Measurements from ENCODE around the gene PARVA.
A peak's percentile ranks its signal among the peaks of the same experiment; 100 is the strongest.

The PARVA gene

DNA sequence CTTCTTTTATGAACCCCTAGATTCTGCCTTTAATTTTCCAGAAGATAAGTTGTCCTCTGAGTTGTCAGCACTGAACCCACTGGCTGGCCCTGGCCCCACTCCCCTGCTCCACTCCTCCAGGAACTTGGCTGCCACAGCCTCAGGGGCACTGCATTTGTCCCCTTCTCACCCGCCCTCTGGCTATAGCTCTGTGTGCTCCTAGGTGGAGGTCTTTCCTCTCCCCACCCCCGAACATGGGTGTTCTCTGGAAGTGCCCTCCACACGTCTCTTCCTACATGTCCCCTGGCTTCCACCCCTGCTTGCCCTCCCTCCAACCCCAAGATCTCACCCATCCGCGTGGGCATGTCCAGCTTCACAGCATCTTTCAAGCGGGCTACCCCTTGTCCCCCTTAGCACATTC is 159.2 kb downstream of the PARVA start:
- H3K36me3 ChIP-seq (ENCODE audit: insufficient read depth, low read length) = no peaks in the 10 kb centered on the region
- H3K4me1 ChIP-seq (ENCODE audit: control insufficient read depth, insufficient read depth, low read length, unreplicated experiment) = peaks cover 27% of the 10 kb centered on the region
- no peak overlapping the region for H2AFZ ChIP-seq (ENCODE audit: low read length, unreplicated experiment)
- no peak overlapping the region for H3K4me3 ChIP-seq (ENCODE audit: low read depth, low read length)
- no peaks in the 10 kb centered on the region for H3K79me2 ChIP-seq (ENCODE audit: control insufficient read depth, insufficient read depth, low read length, unreplicated experiment)
- H3K27me3 ChIP-seq (ENCODE audit: insufficient read depth, low read length) = no peaks in the 10 kb centered on the region
- no peak overlapping the region for H3K27ac ChIP-seq (ENCODE audit: low read depth, low read length)

DNA sequence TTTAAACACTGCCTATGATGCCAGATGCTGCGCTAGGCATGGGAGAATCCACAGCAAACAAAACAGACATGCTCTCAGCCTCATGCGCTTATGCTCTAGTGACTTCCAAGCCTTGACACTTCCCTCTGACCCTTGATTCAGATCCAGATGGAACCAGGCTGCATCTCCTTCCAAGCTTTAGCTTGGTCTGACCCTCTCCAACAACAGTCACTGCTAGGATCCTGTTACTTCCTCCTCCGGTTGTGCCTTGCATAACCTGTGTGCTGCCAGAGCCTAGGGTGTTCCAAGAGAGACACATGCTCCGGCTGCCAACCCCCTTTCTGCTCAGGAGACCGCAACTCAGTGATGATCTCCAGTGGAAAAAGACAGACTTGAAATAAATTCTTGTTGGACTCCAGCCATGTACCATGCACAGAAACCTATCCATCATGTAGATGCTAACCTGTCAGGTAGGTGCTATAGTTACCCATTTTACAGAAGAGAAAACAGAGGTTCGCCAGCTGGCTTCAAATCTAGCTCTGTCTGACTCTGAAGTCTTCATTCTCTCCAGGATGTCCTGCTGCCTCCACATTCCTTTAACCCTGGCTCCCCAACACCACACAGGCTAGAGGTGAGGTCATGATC is 160.5 kb downstream of the PARVA start:
- no peak overlapping the region for H3K27ac ChIP-seq (ENCODE audit: low read depth, low read length)
- peaks cover 31% of the 10 kb centered on the region for H3K4me1 ChIP-seq (ENCODE audit: control insufficient read depth, insufficient read depth, low read length, unreplicated experiment)
- no peaks in the 10 kb centered on the region for H3K36me3 ChIP-seq (ENCODE audit: insufficient read depth, low read length)
- no peak overlapping the region for H3K4me3 ChIP-seq (ENCODE audit: low read depth, low read length)
- no peaks in the 10 kb centered on the region for H3K79me2 ChIP-seq (ENCODE audit: control insufficient read depth, insufficient read depth, low read length, unreplicated experiment)
- H3K27me3 ChIP-seq (ENCODE audit: insufficient read depth, low read length) = no peaks in the 10 kb centered on the region
- no peak overlapping the region for H2AFZ ChIP-seq (ENCODE audit: low read length, unreplicated experiment)

DNA sequence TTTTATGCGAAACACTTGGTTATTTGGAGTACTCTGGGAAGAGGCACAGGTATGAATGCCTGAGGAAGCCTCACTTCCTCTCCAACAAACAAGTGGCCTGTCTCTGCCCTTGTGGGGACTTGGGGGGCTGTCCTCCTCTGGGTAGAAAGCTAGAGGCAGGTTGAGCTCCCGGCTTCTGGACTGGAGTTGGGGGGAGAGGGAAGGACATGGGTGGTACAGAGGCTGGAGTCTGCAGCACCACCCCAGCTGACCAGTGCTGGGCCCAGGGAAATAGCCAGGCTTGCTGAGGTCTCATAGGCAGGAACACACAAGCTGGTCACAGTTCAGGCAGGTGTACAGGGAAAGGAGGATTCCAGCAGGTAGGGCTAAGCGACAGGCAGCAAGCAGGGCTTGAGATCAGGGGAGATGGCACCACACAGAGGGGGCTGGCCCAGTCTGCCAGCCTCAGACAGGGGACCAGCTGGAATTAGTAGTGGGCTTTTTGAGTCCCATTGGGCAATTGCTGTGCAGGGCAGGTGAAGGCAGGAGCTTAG is 161.6 kb downstream of the PARVA start:
- no peak overlapping the region for H2AFZ ChIP-seq (ENCODE audit: low read length, unreplicated experiment)
- no peaks in the 10 kb centered on the region for H3K27me3 ChIP-seq (ENCODE audit: insufficient read depth, low read length)
- H3K79me2 ChIP-seq (ENCODE audit: control insufficient read depth, insufficient read depth, low read length, unreplicated experiment) = no peaks in the 10 kb centered on the region
- peak overlapping the region; percentile 86 for H3K27ac ChIP-seq (ENCODE audit: low read depth, low read length)
- H3K36me3 ChIP-seq (ENCODE audit: insufficient read depth, low read length) = no peaks in the 10 kb centered on the region
- peaks cover 38% of the 10 kb centered on the region for H3K4me1 ChIP-seq (ENCODE audit: control insufficient read depth, insufficient read depth, low read length, unreplicated experiment)
- H3K4me3 ChIP-seq (ENCODE audit: low read depth, low read length) = no peak overlapping the region

DNA sequence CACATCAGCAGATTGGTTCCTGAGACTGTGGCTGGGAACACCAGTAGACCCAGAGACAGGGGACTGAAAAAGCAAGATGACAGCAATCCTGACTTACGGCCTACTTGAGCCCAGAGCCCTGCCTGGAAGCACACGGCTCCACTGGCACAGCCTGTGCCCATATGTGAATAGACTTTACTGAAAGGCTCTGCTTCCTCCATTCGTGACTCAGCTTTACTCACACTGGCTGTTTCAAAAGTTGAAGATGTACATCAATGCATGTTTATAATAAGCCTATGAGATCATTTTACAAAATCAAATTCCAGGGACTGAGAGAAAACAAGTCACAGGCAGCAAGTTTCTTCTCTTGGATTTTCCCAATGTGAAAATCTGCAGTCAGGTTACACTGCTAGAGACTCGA is 162.2 kb downstream of the PARVA start:
- Histone ChIP-seq H3K36me3 (ENCODE audit: insufficient read depth, low read length) (no peaks in the 10 kb centered on the region), H3K4me3 (ENCODE audit: low read depth, low read length) (no peak overlapping the region), H3K27me3 (ENCODE audit: insufficient read depth, low read length) (no peaks in the 10 kb centered on the region), H3K79me2 (ENCODE audit: control insufficient read depth, insufficient read depth, low read length, unreplicated experiment) (no peaks in the 10 kb centered on the region), H3K4me1 (ENCODE audit: control insufficient read depth, insufficient read depth, low read length, unreplicated experiment) (peaks cover 41% of the 10 kb centered on the region), H2AFZ (ENCODE audit: low read length, unreplicated experiment) (peak overlapping the region; percentile 48), H3K27ac (ENCODE audit: low read depth, low read length) (peak overlapping the region; percentile 86)

DNA sequence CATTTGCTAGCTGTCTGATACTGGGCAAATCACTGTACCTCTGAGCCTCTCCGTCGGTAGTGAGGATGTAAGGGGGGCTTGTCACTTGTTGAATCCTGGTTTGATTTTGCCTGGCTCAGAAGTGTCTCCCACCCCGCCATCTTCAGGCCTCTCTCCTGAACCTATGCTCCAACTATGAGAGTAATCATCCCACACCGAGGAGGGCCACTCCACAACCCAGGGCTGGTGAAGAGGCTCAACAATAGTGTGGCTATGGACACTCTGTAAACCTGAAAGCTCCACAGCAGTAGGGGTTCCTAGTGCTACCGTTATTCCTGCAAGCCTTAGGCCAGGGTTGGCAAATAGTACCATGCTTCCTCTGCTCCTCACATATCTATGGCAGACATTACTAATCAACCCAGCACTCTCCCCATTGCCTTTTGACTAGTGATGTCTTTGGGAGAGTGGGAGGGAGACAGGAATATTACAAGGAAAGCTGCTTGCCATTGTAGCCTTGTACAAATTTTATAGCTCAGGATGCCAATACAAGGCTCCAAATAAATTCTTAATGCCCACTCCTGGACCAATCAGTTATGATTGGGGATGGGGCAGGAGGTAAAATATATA is 162.8 kb downstream of the PARVA start:
- Histone ChIP-seq H3K27me3 (ENCODE audit: insufficient read depth, low read length) (no peaks in the 10 kb centered on the region), H3K36me3 (ENCODE audit: insufficient read depth, low read length) (no peaks in the 10 kb centered on the region), H3K79me2 (ENCODE audit: control insufficient read depth, insufficient read depth, low read length, unreplicated experiment) (no peaks in the 10 kb centered on the region), H3K27ac (ENCODE audit: low read depth, low read length) (peak overlapping the region; percentile 86), H3K4me3 (ENCODE audit: low read depth, low read length) (no peak overlapping the region; the same call in 1 of the 2 replicates), H3K4me1 (ENCODE audit: control insufficient read depth, insufficient read depth, low read length, unreplicated experiment) (peaks cover 46% of the 10 kb centered on the region), H2AFZ (ENCODE audit: low read length, unreplicated experiment) (peak overlapping the region; percentile 48)

DNA sequence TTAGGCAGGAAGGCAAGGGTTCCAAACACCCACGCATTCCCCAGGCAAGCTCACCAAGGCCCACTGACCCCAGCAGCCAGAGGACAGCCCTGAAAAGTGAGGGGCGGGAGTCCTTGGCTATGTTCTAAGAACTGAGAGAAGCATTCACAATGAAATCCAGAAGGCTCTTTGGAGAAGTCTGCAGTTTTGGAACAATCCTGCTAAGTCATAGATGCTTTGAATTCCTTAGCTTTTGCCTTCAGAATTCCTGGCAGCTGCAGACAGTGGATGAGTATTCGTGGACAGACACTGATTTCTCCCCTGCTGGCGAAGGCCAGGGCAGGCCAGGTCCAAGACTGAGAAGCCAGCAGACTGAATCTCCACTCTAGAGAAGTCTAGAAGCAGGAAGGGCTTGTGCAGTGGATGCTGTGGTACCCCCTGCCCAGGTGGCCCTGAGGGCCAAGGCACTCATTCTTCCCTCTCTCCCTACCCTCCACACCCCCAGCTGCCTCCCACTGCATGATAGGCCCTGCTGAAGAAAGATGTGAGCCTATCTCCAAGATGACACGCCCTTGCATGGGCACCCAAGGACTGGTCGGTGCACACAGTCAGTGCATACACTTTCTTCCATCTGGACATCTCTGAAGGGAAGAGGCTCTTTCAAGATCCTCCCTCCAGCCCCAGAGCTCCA is 163.7 kb downstream of the PARVA start:
- H2AFZ ChIP-seq (ENCODE audit: low read length, unreplicated experiment) = peak overlapping the region; percentile 48
- no peaks in the 10 kb centered on the region for H3K36me3 ChIP-seq (ENCODE audit: insufficient read depth, low read length)
- no peaks in the 10 kb centered on the region for H3K27me3 ChIP-seq (ENCODE audit: insufficient read depth, low read length)
- peak overlapping the region; percentile 86 for H3K27ac ChIP-seq (ENCODE audit: low read depth, low read length)
- H3K4me3 ChIP-seq (ENCODE audit: low read depth, low read length) = no peak overlapping the region; the same call in 1 of the 2 replicates
- peaks cover 46% of the 10 kb centered on the region for H3K4me1 ChIP-seq (ENCODE audit: control insufficient read depth, insufficient read depth, low read length, unreplicated experiment)
- H3K79me2 ChIP-seq (ENCODE audit: control insufficient read depth, insufficient read depth, low read length, unreplicated experiment) = no peaks in the 10 kb centered on the region

DNA sequence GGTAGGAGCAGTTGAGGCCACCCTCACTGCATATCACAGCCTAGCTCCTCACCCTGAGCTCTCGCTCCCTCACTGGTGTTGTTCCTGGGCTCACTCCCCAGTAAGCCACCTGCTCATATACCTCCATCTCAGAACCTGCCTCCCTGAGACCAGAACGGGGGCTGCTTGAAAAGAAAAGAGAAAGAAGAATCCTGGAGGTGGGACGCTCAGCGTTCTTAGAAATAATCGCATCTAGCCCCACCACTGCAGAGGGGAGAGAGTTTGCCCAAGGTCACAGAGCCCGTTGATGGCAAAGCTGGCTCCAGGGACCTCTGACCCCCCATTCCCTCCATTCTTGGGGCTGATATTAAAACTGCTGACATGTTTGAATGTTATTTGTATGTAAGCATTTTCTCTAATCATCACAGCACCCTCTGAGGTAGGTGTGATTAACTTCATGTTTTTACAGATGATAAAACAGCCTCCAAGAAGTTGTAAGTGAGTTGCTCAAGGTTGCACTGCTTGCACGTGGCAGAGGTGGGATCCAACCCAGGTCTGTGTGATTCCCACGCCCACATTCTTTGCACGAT is 164.3 kb downstream of the PARVA start:
- H3K79me2 ChIP-seq (ENCODE audit: control insufficient read depth, insufficient read depth, low read length, unreplicated experiment) = no peaks in the 10 kb centered on the region
- H3K27ac ChIP-seq (ENCODE audit: low read depth, low read length) = no peak overlapping the region; the same call in 1 of the 2 replicates
- H3K27me3 ChIP-seq (ENCODE audit: insufficient read depth, low read length) = no peaks in the 10 kb centered on the region
- H3K4me3 ChIP-seq (ENCODE audit: low read depth, low read length) = no peak overlapping the region
- H3K36me3 ChIP-seq (ENCODE audit: insufficient read depth, low read length) = no peaks in the 10 kb centered on the region
- peaks cover 46% of the 10 kb centered on the region for H3K4me1 ChIP-seq (ENCODE audit: control insufficient read depth, insufficient read depth, low read length, unreplicated experiment)
- no peak overlapping the region for H2AFZ ChIP-seq (ENCODE audit: low read length, unreplicated experiment)

DNA sequence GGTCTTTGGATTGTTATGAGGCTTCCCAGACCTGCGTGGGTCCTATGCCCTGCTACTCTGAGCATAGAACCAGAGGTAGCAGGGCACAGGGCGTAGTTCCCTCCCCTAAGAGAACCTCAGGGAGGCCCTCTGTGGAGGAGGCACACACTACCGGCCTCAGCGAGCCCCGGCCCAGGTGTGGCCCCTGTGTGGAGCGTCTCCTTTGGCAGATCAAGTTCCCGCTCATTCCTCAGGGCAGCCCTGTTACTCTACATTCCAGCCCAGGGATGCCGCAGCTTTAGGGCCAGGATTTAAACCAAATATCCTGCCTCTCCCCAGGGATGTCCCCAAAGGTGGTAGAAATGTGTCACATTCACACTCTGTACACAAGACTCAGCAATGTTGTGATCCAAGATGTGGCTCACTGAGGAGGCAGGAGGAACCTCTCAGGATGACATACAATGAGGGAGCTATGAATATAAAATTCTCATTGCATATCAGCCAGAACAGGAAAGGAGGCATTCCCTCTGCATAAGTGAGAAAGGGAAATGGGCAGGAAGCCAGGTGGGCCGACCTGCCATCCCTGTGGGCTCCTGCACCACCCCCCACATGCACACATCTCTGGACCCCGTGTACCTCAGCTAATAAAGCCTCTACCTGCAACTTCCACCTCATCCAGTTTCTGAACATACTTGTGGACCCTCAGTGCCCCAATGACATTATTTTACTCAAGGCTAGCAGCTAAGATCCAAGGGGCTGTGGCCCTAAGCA is 165.0 kb downstream of the PARVA start:
- H3K36me3 ChIP-seq (ENCODE audit: insufficient read depth, low read length) = no peaks in the 10 kb centered on the region
- H3K27me3 ChIP-seq (ENCODE audit: insufficient read depth, low read length) = no peaks in the 10 kb centered on the region
- H3K27ac ChIP-seq (ENCODE audit: low read depth, low read length) = no peak overlapping the region
- no peak overlapping the region for H3K4me3 ChIP-seq (ENCODE audit: low read depth, low read length)
- peaks cover 46% of the 10 kb centered on the region for H3K4me1 ChIP-seq (ENCODE audit: control insufficient read depth, insufficient read depth, low read length, unreplicated experiment)
- H3K79me2 ChIP-seq (ENCODE audit: control insufficient read depth, insufficient read depth, low read length, unreplicated experiment) = no peaks in the 10 kb centered on the region
- H2AFZ ChIP-seq (ENCODE audit: low read length, unreplicated experiment) = no peak overlapping the region

DNA sequence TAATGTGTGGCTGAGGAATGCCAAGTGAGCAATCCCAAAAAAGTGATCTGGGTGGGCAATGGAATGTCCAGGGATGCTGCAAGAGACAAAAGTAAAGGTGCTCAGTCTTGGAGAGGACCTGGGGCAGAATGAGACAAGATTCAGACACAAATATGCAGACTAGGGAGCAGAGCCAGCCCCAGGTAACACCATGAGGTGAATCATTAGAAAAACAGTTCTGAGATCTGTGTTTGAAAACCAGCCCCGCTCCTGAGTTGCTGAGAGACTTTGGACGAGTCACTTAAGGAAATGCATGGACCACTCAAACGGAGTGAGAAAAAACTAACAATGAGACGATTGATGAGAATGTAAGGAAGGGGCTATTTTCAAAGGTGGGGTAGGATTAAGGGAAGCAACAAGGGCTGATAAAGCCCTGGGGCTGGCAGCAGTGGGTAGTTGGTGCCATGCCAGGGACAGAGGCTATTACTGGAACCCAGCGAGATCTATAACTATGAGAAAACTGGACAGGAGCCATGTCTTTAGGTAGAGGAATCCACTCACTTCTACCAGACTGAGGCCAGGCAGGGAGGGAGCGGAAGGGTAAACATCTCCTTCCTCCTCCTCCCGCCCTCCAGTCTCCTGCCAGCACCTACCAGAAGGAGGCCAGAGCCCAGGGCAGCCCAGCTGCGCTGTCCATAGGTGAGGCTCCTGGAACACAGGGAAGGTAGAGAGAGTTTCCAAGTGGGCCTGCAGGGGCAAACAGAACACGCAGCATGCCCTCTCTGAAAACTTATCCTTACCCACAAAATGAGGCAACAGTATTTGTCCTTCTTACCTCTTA is 166.4 kb downstream of the PARVA start:
- no peaks in the 10 kb centered on the region for H3K36me3 ChIP-seq (ENCODE audit: insufficient read depth, low read length)
- no peak overlapping the region for H2AFZ ChIP-seq (ENCODE audit: low read length, unreplicated experiment)
- H3K4me3 ChIP-seq (ENCODE audit: low read depth, low read length) = no peak overlapping the region
- H3K79me2 ChIP-seq (ENCODE audit: control insufficient read depth, insufficient read depth, low read length, unreplicated experiment) = no peaks in the 10 kb centered on the region
- peaks cover 46% of the 10 kb centered on the region for H3K4me1 ChIP-seq (ENCODE audit: control insufficient read depth, insufficient read depth, low read length, unreplicated experiment)
- H3K27ac ChIP-seq (ENCODE audit: low read depth, low read length) = no peak overlapping the region
- no peaks in the 10 kb centered on the region for H3K27me3 ChIP-seq (ENCODE audit: insufficient read depth, low read length)

All from ACC112 (cell line).